Measurements from ENCODE around the gene ARRDC4. TPM values are rescaled to one million over a fixed set of nuclear protein-coding genes. Genes with fewer than 3 reads are reported as not detected.

The ARRDC4 gene
- polyA plus RNA-seq, 1 experiment: 39.6 TPM

GRCh38 chr15:97963779-97964178 is 3.3 kb downstream of the ARRDC4 start:
- DNase-seq (ENCODE audit: low read depth): no peak
- Histone ChIP-seq H3K27me3 (ENCODE audit: control insufficient read depth, insufficient read depth, low read length) (no peaks in the 10 kb centered on the region), H3K36me3 (ENCODE audit: control insufficient read depth, insufficient read depth, low read length) (peaks cover 2% of the 10 kb centered on the region), H3K4me3 (ENCODE audit: low read depth, low read length) (peak overlapping the region; percentile 82)
- ChIA-PET POLR2A (no interaction called here), CTCF (interaction anchor here (0.5 to 1.3 kb wide), 4 partner anchors 45 to 214 kb away, joined by 3 to 4 read pairs (median 3); no protein-coding TSS in a partner anchor)
- no peak for TF ChIP-seq CTCF (IDR thresholded peaks at IDR 0.05; ENCODE audit: insufficient read depth, low read depth, low read length)

- ChIA-PET CTCF (interaction anchor here (0.7 kb wide), 1 partner anchor 58 kb away, joined by 6 read pairs; no protein-coding TSS in a partner anchor), POLR2A (no interaction called here)
- H3K36me3 ChIP-seq (ENCODE audit: control insufficient read depth, insufficient read depth, low read length): peaks cover 11% of the 10 kb centered on the region
- no peak for DNase-seq (ENCODE audit: low read depth)
- no peak overlapping the region for H3K4me3 ChIP-seq (ENCODE audit: low read depth, low read length)
- TF ChIP-seq CTCF (IDR thresholded peaks at IDR 0.05; ENCODE audit: insufficient read depth, low read depth, low read length): no peak
- no peaks in the 10 kb centered on the region for H3K27me3 ChIP-seq (ENCODE audit: control insufficient read depth, insufficient read depth, low read length)
Measured at GRCh38 chr15:97966246-97966645, 5.7 kb downstream of the ARRDC4 start.

- Histone ChIP-seq H3K27me3 (ENCODE audit: control insufficient read depth, insufficient read depth, low read length) (no peaks in the 10 kb centered on the region), H3K36me3 (ENCODE audit: control insufficient read depth, insufficient read depth, low read length) (peaks cover 14% of the 10 kb centered on the region), H3K4me3 (ENCODE audit: low read depth, low read length) (no peak overlapping the region)
- POLR2A ChIA-PET: interaction anchor here (0.6 to 0.7 kb wide), 3 partner anchors 131 to 1626 kb away, joined by 4 to 7 read pairs (median 4); no protein-coding TSS in a partner anchor
- CTCF ChIA-PET: interaction anchor here (0.6 to 1.2 kb wide), 5 partner anchors 59 to 727 kb away, joined by 3 to 6 read pairs (median 3); no protein-coding TSS in a partner anchor
- peak; percentile 54 for DNase-seq (ENCODE audit: low read depth)
- TF ChIP-seq CTCF (IDR thresholded peaks at IDR 0.05; ENCODE audit: insufficient read depth, low read depth, low read length): no peak
Measured at GRCh38 chr15:97966924-97967620, 6.6 kb downstream of the ARRDC4 start.

GRCh38 chr15:97967881-97968280 is 7.4 kb downstream of the ARRDC4 start:
- no peak for DNase-seq (ENCODE audit: low read depth)
- H3K36me3 ChIP-seq (ENCODE audit: control insufficient read depth, insufficient read depth, low read length): peaks cover 15% of the 10 kb centered on the region
- ChIA-PET POLR2A (no interaction called here), CTCF (interaction anchor here (1.0 kb wide), 1 partner anchor 119 kb away, joined by 3 read pairs; no protein-coding TSS in a partner anchor)
- H3K27me3 ChIP-seq (ENCODE audit: control insufficient read depth, insufficient read depth, low read length): no peaks in the 10 kb centered on the region
- no peak overlapping the region for H3K4me3 ChIP-seq (ENCODE audit: low read depth, low read length)
- TF ChIP-seq CTCF (IDR thresholded peaks at IDR 0.05; ENCODE audit: insufficient read depth, low read depth, low read length): no peak

- DNase-seq (ENCODE audit: low read depth): peak; percentile 95
- H3K36me3 ChIP-seq (ENCODE audit: control insufficient read depth, insufficient read depth, low read length): peaks cover 15% of the 10 kb centered on the region
- no peak overlapping the region for H3K4me3 ChIP-seq (ENCODE audit: low read depth, low read length)
- TF ChIP-seq CTCF (IDR thresholded peaks at IDR 0.05; ENCODE audit: insufficient read depth, low read depth, low read length): no peak
- ChIA-PET POLR2A (no interaction called here), CTCF (interaction anchor here (1.0 kb wide), 1 partner anchor 118 kb away, joined by 3 read pairs; no protein-coding TSS in a partner anchor)
- H3K27me3 ChIP-seq (ENCODE audit: control insufficient read depth, insufficient read depth, low read length): no peaks in the 10 kb centered on the region
Measured at GRCh38 chr15:97968380-97968779, 7.9 kb downstream of the ARRDC4 start.
